HG02798 (cell line): ENCODE results near the gene TXNRD2.
"Not testable (repeated sequence)": the region's sequence is repeated elsewhere in the genome, so short reads cannot be mapped to it uniquely, and the experiment has no call there.

ENCODE experiments used
- ATAC-seq: cut with Tn5 transposase; IDR thresholded peaks from one replicate; pipeline ENCODE4 v1.9.1; 2021; ENCODE audit warnings: mild to moderate bottlenecking; ENCODE audit not compliant: unreplicated experiment, poor library complexity

TXNRD2 gene

GRCh38 chr22:19929586-19930550 is 11.8 kb downstream of the TXNRD2 start:
- no peak for ATAC-seq

GRCh38 chr22:19928207-19928606 is 13.4 kb downstream of the TXNRD2 start:
- ATAC-seq = no peak

GRCh38 chr22:19927696-19928095 is 13.9 kb downstream of the TXNRD2 start:
- ATAC-seq = no peak

GRCh38 chr22:19926028-19926427 is 15.6 kb downstream of the TXNRD2 start:
- ATAC-seq = not testable (repeated sequence)

- no peak for ATAC-seq
Measured at GRCh38 chr22:19923914-19924513, 17.6 kb downstream of the TXNRD2 start.

- ATAC-seq = no peak
Measured at GRCh38 chr22:19921544-19922081, 20.0 kb downstream of the TXNRD2 start.

- ATAC-seq = no peak
Measured at GRCh38 chr22:19919701-19920363, 21.8 kb downstream of the TXNRD2 start.

- no peak for ATAC-seq
Measured at GRCh38 chr22:19918332-19919106, 23.1 kb downstream of the TXNRD2 start.

- no peak for ATAC-seq
Measured at GRCh38 chr22:19917389-19918138, 24.1 kb downstream of the TXNRD2 start.

- no peak for ATAC-seq
Measured at GRCh38 chr22:19916941-19917340, 24.7 kb downstream of the TXNRD2 start.

GRCh38 chr22:19916006-19916405 is 25.6 kb downstream of the TXNRD2 start:
- no peak for ATAC-seq

- no peak for ATAC-seq
Measured at GRCh38 chr22:19915287-19915954, 26.2 kb downstream of the TXNRD2 start.

- ATAC-seq = no peak
Measured at GRCh38 chr22:19914201-19914943, 27.2 kb downstream of the TXNRD2 start.

GRCh38 chr22:19913337-19913936 is 28.2 kb downstream of the TXNRD2 start:
- no peak for ATAC-seq

- ATAC-seq = no peak
Measured at GRCh38 chr22:19912271-19912999, 29.2 kb downstream of the TXNRD2 start.

- ATAC-seq = no peak
Measured at GRCh38 chr22:19911540-19912270, 29.9 kb downstream of the TXNRD2 start.
